ENCODE measurements around the gene SCN8A. TPM values are rescaled to one million over a fixed set of nuclear protein-coding genes. Genes with fewer than 3 reads are reported as not detected.

Gene SCN8A
- total and polyA plus RNA-seq, 7 donors = under 0.01 to 2.1 (median 0.71) TPM

- H3K27me3 ChIP-seq = no peaks in the 10 kb centered on the region
- H3K4me1 ChIP-seq = no peaks in the 10 kb centered on the region
- 84 to 88% methylated on average over 3 of the region's 3 CpGs for WGBS, 2 donors
- H3K36me3 ChIP-seq = no peaks in the 10 kb centered on the region
- no peak overlapping the region for H3K27ac ChIP-seq
- no peak for TF ChIP-seq POLR2A (IDR thresholded peaks at IDR 0.05)
- no peak for TF ChIP-seq POLR2AphosphoS5 (IDR thresholded peaks at IDR 0.05)
- TF ChIP-seq, protein P1, sequence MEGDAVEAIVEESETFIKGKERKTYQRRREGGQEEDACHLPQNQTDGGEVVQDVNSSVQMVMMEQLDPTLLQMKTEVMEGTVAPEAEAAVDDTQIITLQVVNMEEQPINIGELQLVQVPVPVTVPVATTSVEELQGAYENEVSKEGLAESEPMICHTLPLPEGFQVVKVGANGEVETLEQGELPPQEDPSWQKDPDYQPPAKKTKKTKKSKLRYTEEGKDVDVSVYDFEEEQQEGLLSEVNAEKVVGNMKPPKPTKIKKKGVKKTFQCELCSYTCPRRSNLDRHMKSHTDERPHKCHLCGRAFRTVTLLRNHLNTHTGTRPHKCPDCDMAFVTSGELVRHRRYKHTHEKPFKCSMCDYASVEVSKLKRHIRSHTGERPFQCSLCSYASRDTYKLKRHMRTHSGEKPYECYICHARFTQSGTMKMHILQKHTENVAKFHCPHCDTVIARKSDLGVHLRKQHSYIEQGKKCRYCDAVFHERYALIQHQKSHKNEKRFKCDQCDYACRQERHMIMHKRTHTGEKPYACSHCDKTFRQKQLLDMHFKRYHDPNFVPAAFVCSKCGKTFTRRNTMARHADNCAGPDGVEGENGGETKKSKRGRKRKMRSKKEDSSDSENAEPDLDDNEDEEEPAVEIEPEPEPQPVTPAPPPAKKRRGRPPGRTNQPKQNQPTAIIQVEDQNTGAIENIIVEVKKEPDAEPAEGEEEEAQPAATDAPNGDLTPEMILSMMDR (IDR thresholded peaks at IDR 0.05) = no peak
- TF ChIP-seq EP300 (IDR thresholded peaks at IDR 0.05) = no peak
- no peak for DNase-seq
- no peaks in the 10 kb centered on the region for H3K9me3 ChIP-seq
- intact Hi-C loops (cut with DNase I) = no loop called here
- no peak overlapping the region for H3K4me3 ChIP-seq
Observed at GRCh38 chr12:51706206-51706605, 115.2 kb downstream of the SCN8A start.

DNA sequence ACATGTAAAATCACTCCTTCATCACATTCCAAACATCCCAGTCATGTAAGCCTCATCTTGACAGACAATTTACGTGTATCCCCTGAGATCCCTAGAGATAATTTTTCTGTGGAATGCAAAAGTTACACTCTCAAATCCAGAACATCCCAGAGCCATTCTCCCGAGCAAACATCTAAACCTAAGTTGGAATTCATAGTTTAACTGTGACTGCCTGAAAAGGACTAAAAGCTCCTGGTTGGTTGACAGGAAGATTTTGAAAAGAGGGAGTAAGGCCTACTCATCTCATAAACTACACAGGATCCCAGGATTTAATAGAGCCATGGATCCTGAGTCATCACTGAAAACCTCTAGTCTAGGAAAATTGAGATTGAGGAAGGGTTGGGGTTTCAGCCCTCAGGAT is 123.6 kb downstream of the SCN8A start:
- Histone ChIP-seq H3K27ac (no peak overlapping the region), H3K4me1 (no peaks in the 10 kb centered on the region), H3K27me3 (no peaks in the 10 kb centered on the region), H3K9me3 (no peaks in the 10 kb centered on the region), H3K4me3 (no peak overlapping the region), H3K36me3 (no peaks in the 10 kb centered on the region)
- TF ChIP-seq, protein P1 (IDR thresholded peaks at IDR 0.05) = no peak
- TF ChIP-seq POLR2A (IDR thresholded peaks at IDR 0.05) = no peak
- no peak for TF ChIP-seq EP300 (IDR thresholded peaks at IDR 0.05)
- no peak for TF ChIP-seq POLR2AphosphoS5 (IDR thresholded peaks at IDR 0.05)
- intact Hi-C loops (cut with DNase I) = no loop called here
- no peak for DNase-seq
- 88 to 91% methylated on average over 2 of the region's 2 CpGs for WGBS, 2 donors

- H3K4me1 ChIP-seq = peaks cover 0 to 9% (median 8%) of the 10 kb centered on the region in 4 donors
- peaks cover 0 to 16% (median 7%) of the 10 kb centered on the region in 3 donors for H3K27me3 ChIP-seq
- DNase-seq = no peak
- intact Hi-C loops (cut with DNase I) = no loop called here
- H3K36me3 ChIP-seq = no peaks in the 10 kb centered on the region
- H3K9me3 ChIP-seq = no peaks in the 10 kb centered on the region
- TF ChIP-seq POLR2A (IDR thresholded peaks at IDR 0.05) (no peak), POLR2AphosphoS5 (IDR thresholded peaks at IDR 0.05) (no peak), EP300 (IDR thresholded peaks at IDR 0.05) (no peak)
- TF ChIP-seq, protein P1 (IDR thresholded peaks at IDR 0.05) = no peak
- no peak overlapping the region for H3K27ac ChIP-seq
- H3K4me3 ChIP-seq = no peak overlapping the region
- 90 to 92% methylated on average over 3 of the region's 3 CpGs for WGBS, 2 donors
Observed at GRCh38 chr12:51717326-51717925, 126.4 kb downstream of the SCN8A start.

GRCh38 chr12:51721282-51721940 is 130.4 kb downstream of the SCN8A start:
- 27 to 77% methylated on average over 44 of the region's 44 CpGs for WGBS, 2 donors
- H3K27ac ChIP-seq = no peak overlapping the region
- no peaks in the 10 kb centered on the region for H3K36me3 ChIP-seq
- H3K4me3 ChIP-seq = peak overlapping the region in 3 of 4 donors; percentile 4 to 27 (median 25)
- intact Hi-C loops (cut with DNase I) = no loop called here
- no peak for TF ChIP-seq POLR2A (IDR thresholded peaks at IDR 0.05)
- TF ChIP-seq, protein P1 (IDR thresholded peaks at IDR 0.05) = no peak
- TF ChIP-seq POLR2AphosphoS5 (IDR thresholded peaks at IDR 0.05) = no peak
- TF ChIP-seq EP300 (IDR thresholded peaks at IDR 0.05) = no peak
- peaks cover 0 to 28% (median 18%) of the 10 kb centered on the region in 3 donors for H3K27me3 ChIP-seq
- no peaks in the 10 kb centered on the region for H3K9me3 ChIP-seq
- DNase-seq = peak; percentile 70
- H3K4me1 ChIP-seq = peaks cover 0 to 9% (median 8%) of the 10 kb centered on the region in 4 donors
